GM18519 (cell line): ENCODE results near the gene RSAD2.
"Not testable (repeated sequence)": the region's sequence is repeated elsewhere in the genome, so short reads cannot be mapped to it uniquely, and the experiment has no call there.

ENCODE experiments used
- ATAC-seq: cut with Tn5 transposase; IDR thresholded peaks from one replicate; pipeline ENCODE4 v1.9.1; 2021; ENCODE audit warnings: mild to moderate bottlenecking, moderate library complexity; ENCODE audit not compliant: unreplicated experiment, low FRiP score

The RSAD2 gene

DNA sequence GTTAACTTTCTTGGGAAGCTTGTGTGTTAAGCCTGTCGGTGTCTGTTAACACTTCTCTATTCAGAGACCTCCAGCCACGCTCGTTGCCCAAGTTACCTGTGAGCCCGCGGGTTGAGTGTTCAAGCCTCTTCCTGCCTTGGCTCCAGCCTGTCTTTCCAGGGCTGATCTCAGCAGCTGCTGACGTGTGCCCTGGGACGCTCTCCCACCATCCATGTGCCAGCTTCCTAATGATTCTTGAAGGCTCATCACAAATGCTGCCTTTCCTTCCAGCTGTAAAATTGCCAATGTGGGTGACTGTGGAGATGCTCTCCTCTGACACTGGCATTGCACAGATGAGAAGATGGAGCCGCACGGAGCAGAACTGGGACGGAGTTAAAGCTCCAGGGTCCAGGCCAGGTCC is 45.7 kb downstream of the RSAD2 start:
- no peak for ATAC-seq

DNA sequence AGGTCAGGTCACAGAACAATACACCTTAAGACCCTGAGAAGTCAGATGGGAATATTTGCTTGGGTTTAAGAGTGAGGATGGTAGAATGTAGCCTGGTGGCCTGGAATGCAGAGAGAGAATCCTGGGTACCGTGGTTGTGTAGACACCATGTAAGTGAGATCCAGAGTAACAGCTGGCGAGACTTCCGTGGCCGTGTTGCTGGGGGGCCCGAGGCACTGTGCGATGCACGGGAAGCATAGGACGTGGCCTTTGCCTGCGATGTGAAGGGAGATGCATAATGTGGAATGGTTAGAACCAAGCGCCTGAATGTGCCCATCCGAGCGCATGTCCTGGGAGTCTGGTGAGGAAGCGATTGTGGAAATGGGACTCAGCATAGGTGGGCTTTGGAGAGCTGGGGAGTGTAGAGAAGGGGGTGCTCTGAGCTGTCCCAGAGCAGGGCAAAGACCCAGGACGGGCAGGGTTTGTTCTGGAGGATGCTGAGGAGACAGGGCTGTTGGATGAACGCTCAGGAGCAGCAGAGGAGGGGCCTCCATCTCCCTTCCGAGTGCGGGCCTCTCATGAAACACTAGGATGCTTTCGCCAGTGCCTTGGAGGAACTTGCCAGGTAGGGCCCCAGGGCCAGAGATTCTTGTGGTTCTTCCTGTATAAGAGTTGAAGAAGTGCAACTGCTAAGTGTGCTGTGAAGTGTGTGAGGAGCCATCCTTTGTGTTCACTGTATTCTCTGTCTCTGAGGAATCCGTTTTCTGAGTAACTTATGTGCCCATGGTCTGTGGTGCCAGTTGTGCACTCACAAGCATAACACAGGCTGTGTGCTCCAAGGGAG is 46.7 kb downstream of the RSAD2 start:
- no peak for ATAC-seq

GRCh38 chr2:6924924-6925409 is 47.4 kb downstream of the RSAD2 start:
- ATAC-seq: no peak

GRCh38 chr2:6926071-6926732 is 48.6 kb downstream of the RSAD2 start:
- no peak for ATAC-seq

DNA sequence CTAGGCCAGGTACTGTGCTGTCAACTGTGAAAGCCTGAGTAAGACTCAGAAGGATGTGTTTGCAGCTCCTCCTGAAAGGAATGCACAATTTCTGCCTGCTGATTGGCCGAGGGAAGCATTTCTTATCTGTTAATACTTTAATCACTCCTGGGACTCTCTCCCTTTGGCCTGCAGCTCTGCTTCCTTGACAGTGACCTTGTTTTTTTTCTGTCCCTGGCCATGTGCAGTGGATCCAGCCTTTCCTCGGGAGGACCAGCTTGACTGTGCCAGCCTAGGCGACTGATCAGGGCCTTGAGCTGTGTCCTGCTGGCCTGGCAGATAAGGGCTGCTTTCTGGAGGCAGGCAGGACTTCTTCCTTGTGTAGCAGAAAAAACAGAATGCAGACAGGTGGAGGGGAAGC is 49.6 kb downstream of the RSAD2 start:
- ATAC-seq: no peak

- no peak for ATAC-seq
Measured at GRCh38 chr2:6927753-6928152, 50.2 kb downstream of the RSAD2 start.

GRCh38 chr2:6928452-6928851 is 50.9 kb downstream of the RSAD2 start:
- no peak for ATAC-seq

GRCh38 chr2:6929196-6929819 is 51.7 kb downstream of the RSAD2 start:
- ATAC-seq: no peak

GRCh38 chr2:6930923-6931647 is 53.5 kb downstream of the RSAD2 start:
- no peak for ATAC-seq

GRCh38 chr2:6931753-6932152 is 54.2 kb downstream of the RSAD2 start:
- ATAC-seq: no peak

GRCh38 chr2:6932206-6932605 is 54.6 kb downstream of the RSAD2 start:
- ATAC-seq: no peak

DNA sequence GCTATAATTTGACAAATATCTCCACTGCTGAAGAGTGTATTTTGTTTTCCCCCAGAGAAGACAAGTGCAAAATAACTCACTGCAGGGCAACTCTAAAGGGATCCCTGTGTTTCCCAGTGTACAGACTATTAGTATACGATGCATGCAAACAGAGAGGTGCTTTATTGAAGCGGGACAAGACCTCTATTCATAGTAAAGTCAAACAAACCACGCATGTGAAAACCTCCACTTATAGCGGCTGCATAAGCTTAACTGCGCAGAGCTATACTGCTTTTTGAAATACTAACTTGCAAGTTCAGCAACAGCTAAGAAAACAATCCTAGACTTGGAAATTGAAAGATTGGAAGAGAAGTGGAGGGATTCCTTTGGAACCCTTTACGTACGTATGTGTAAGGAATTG is 55.3 kb downstream of the RSAD2 start:
- no peak for ATAC-seq

DNA sequence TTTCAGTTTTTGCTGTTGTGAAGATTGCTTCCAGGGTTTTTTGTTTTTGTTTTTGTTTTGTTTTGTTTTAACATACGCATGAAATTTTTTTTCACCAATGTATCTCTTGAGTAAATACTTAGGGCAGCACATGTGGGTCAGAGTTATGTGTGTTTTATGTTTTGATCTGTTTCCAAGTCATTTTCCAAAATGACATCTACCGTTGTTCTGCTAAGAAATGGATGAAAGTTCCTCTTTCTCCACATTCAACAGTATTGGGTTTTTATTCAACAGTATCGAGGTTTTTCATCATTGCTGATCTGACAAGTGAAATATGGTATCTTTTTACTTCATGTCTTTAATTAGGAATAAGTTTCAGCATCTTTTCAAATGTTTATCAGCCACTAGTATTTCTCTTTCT is 56.3 kb downstream of the RSAD2 start:
- ATAC-seq: no peak

- no peak for ATAC-seq
Measured at GRCh38 chr2:6934345-6934744, 56.8 kb downstream of the RSAD2 start.

GRCh38 chr2:6934758-6935651 is 57.4 kb downstream of the RSAD2 start:
- ATAC-seq: no peak

GRCh38 chr2:6935652-6936020 is 58.1 kb downstream of the RSAD2 start:
- not testable (repeated sequence) for ATAC-seq

DNA sequence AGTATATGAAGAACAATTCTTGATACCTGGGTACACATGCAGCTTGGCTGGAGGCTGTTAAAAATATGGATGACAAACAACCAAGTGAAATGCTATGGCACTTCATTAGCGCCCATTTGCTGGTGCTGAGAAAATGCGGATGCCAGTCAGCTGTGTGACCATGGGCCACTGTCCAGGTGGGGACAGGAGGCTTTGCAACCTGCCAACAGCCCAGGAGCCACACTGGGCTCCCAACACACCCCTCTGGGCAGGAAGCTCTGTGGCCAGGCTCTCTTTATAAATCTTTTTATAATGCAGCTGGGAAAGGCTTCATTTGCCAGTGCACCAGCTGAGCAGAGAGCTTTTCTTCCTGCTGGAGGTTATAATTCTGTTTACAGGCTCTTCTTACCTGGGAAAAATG is 59.6 kb downstream of the RSAD2 start:
- ATAC-seq: no peak

GRCh38 chr2:6937582-6937981 is 60.0 kb downstream of the RSAD2 start:
- ATAC-seq: no peak

DNA sequence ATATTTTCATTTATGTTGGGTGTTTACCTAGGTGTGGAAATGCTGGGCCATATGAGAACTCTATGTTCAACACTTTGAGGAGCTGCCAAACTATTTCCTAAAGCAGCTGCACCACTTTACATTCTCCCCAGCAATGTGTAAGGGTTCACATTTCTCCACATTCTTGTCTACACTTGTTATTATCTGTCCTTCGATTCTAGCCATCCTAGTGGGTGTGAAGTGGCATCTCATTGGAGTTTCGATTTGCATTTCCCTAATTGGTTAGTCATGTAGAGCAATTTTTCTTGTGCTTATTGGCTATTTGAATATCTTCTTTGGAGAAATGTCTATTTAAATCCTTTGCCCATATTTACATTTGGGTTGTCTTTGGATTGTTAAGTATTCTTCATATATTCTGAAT is 61.5 kb downstream of the RSAD2 start:
- ATAC-seq: no peak

GRCh38 chr2:6940820-6941219 is 63.2 kb downstream of the RSAD2 start:
- ATAC-seq: no peak
